ENCODE results near the gene GLYATL1. TPM values are rescaled to one million over a fixed set of nuclear protein-coding genes. Genes with fewer than 3 reads are reported as not detected.
"Not testable (repeated sequence)": the region's sequence is repeated elsewhere in the genome, so short reads cannot be mapped to it uniquely, and the experiment has no call there.

GLYATL1 gene
- total and polyA plus RNA-seq, 2 experiments from 2014 or later: 0.54 TPM; not detected in 1

DNA sequence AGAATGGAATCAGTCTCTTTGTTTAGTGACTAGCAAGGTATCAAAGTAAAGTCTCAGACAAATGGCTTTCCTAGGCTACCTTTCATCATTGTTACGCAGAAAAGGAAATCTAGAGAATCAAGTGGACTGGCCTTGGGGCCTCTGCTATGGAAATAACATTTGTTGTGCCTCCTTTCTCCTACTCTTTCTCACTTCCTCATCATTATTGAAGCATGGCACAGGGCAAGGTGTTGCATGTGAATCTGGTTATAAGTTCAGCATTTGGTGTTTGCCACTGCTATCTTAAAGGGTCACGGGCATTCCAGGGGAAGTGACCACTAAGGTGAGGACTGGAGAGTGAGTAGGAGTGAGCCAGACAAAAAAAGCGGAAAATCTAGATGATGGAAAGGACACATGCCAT lies 54.9 kb downstream of the GLYATL1 start:
- no peak overlapping the region for H3K4me2 ChIP-seq (ENCODE audit: unreplicated experiment)
- H3K4me1 ChIP-seq (ENCODE audit: insufficient read depth): no peaks in the 10 kb centered on the region
- no peak overlapping the region for H2AFZ ChIP-seq
- H3K9ac ChIP-seq: no peak overlapping the region
- no peaks in the 10 kb centered on the region for H3K9me3 ChIP-seq (ENCODE audit: low read depth)
- no peaks in the 10 kb centered on the region for H3K27me3 ChIP-seq (replicated peaks; ENCODE audit: insufficient read depth)
- H3K27ac ChIP-seq: no peak overlapping the region
- no peak for TF ChIP-seq EZH2phosphoT487 (IDR thresholded peaks at IDR 0.05; ENCODE audit: insufficient read depth, low read depth)
- TF ChIP-seq EZH2 (IDR thresholded peaks at IDR 0.05; ENCODE audit: insufficient read depth, poor library complexity, severe bottlenecking): no peak
- in situ Hi-C loops (cut with MboI): no loop called here
- DNase-seq: no peak
- 27 to 34% methylated on average over 3 of the region's 3 CpGs for WGBS, 2 experiments (ENCODE audit: low coverage in 1 of 2, low lambda C conversion rate in 2 of 2, missing lambda C conversion rate in 2 of 2)
- no peaks in the 10 kb centered on the region for H3K36me3 ChIP-seq (ENCODE audit: low read depth)
- no peaks in the 10 kb centered on the region for H3K9me2 ChIP-seq (ENCODE audit: insufficient read depth)
- H3K4me3 ChIP-seq: no peak overlapping the region
- no peaks in the 10 kb centered on the region for H3K79me2 ChIP-seq (ENCODE audit: insufficient read depth)
- H3F3A ChIP-seq (ENCODE audit: insufficient read depth): no peaks in the 10 kb centered on the region
- no peaks in the 10 kb centered on the region for H4K20me1 ChIP-seq (ENCODE audit: insufficient read depth)

DNA sequence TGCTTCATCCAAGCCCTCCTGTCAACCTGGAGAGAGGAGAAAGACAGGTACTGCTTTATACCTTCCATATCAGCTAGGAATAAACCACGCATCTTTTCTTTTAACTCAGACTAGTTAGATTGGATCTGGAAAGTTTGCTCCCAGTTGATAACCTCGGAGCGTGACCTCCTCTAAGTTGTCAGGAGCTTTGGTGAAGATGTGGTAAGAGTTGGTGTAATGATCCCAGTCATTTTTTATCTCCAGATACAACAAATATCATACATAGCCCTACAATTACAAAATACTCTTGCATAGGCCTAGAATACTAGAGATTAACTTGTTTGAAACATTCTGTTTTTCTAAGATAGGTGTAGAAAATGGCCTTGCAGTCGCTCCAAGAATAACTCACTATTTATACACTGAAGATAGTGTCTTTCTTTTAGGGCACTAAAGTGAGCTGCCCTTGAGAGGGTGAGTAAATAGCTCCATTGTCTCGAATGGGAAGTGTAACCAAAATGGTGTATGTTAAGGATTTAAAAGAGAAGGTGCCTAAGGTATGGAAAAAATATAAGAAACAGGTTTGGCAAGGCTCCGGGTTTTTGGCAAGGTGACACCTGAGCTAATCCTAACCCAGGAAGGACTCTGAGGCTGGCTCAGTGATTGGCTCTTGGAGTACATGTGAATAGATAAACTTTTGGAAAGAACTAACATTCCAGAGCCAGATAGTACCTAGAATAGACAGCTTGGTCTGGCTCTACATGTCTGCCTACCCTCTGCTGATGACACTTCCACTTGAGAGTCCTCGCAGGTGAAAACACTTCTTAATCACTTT lies 59.4 kb downstream of the GLYATL1 start:
- DNase-seq: no peak
- H3K79me2 ChIP-seq (ENCODE audit: insufficient read depth): no peaks in the 10 kb centered on the region
- H3K9me2 ChIP-seq (ENCODE audit: insufficient read depth): no peaks in the 10 kb centered on the region
- in situ Hi-C loops (cut with MboI): no loop called here
- no peaks in the 10 kb centered on the region for H4K20me1 ChIP-seq (ENCODE audit: insufficient read depth)
- no peak overlapping the region for H3K4me3 ChIP-seq
- WGBS, 2 experiments (ENCODE audit: low coverage in 1 of 2, low lambda C conversion rate in 2 of 2, missing lambda C conversion rate in 2 of 2): 15 to 17% methylated on average over 7 of the region's 7 CpGs
- H3K4me2 ChIP-seq (ENCODE audit: unreplicated experiment): no peak overlapping the region
- H3K36me3 ChIP-seq (ENCODE audit: low read depth): no peaks in the 10 kb centered on the region
- no peaks in the 10 kb centered on the region; the same call in 1 of the 2 replicates for H3K27me3 ChIP-seq (replicated peaks; ENCODE audit: insufficient read depth)
- H3K9ac ChIP-seq: no peak overlapping the region
- H3K4me1 ChIP-seq (ENCODE audit: insufficient read depth): no peaks in the 10 kb centered on the region
- no peaks in the 10 kb centered on the region for H3F3A ChIP-seq (ENCODE audit: insufficient read depth)
- H2AFZ ChIP-seq: no peak overlapping the region
- no peak overlapping the region for H3K27ac ChIP-seq
- no peaks in the 10 kb centered on the region for H3K9me3 ChIP-seq (ENCODE audit: low read depth)
- TF ChIP-seq EZH2 (IDR thresholded peaks at IDR 0.05; ENCODE audit: insufficient read depth, poor library complexity, severe bottlenecking) (no peak), EZH2phosphoT487 (IDR thresholded peaks at IDR 0.05; ENCODE audit: insufficient read depth, low read depth) (no peak)

DNA sequence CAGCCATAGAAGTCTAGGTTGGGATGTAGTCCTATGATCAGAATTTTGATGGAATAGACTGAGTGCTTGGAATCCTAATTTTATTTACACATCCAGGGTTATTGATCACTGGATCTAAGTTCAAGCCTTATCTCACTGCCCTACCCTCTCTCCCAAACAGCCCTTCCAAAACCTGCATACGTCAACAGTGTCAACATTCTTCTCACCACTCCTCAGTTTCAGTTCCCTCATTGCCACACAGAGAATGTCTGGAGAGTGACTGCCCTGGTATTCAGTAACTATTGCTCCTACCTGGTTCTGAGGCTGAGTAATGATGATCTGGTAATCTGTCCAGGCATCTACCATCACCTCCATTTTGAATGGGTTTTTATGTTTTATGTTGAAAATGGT lies 60.0 kb downstream of the GLYATL1 start:
- 25 to 47% methylated on average over 1 of the region's 1 CpG for WGBS, 2 experiments (ENCODE audit: low coverage in 1 of 2, low lambda C conversion rate in 2 of 2, missing lambda C conversion rate in 2 of 2)
- in situ Hi-C loops (cut with MboI): no loop called here
- no peaks in the 10 kb centered on the region for H3K9me2 ChIP-seq (ENCODE audit: insufficient read depth)

DNA sequence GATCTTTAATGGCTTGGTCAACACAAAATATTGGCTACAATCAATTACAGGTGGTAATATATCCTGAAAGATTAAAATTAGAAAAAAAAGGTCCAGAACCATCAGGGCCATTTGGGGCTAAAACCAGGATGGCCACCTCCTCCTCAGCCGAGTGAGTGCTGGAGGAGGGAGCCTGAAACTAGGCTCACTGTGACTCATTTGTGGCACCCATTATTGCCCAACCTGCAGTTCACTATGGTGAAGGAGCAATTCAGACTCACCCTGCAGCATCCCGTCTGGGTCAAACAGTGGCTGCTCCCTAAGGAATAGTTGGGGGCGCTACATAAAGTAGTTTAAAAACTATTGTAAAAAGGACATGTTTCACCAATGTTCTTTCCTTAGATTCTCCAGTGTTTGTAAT lies 60.7 kb downstream of the GLYATL1 start:
- DNase-seq: peak; percentile 9
- H2AFZ ChIP-seq: no peak overlapping the region
- no peaks in the 10 kb centered on the region for H3K9me2 ChIP-seq (ENCODE audit: insufficient read depth)
- no peaks in the 10 kb centered on the region for H3K36me3 ChIP-seq (ENCODE audit: low read depth)
- no peaks in the 10 kb centered on the region for H3F3A ChIP-seq (ENCODE audit: insufficient read depth)
- WGBS, 2 experiments (ENCODE audit: low coverage in 1 of 2, low lambda C conversion rate in 2 of 2, missing lambda C conversion rate in 2 of 2): 19 to 26% methylated on average over 3 of the region's 3 CpGs
- no peaks in the 10 kb centered on the region for H4K20me1 ChIP-seq (ENCODE audit: insufficient read depth)
- H3K4me1 ChIP-seq (ENCODE audit: insufficient read depth): no peaks in the 10 kb centered on the region
- TF ChIP-seq EZH2phosphoT487 (IDR thresholded peaks at IDR 0.05; ENCODE audit: insufficient read depth, low read depth) (no peak), EZH2 (IDR thresholded peaks at IDR 0.05; ENCODE audit: insufficient read depth, poor library complexity, severe bottlenecking) (no peak)
- in situ Hi-C loops (cut with MboI): no loop called here
- no peaks in the 10 kb centered on the region for H3K9me3 ChIP-seq (ENCODE audit: low read depth)
- H3K4me2 ChIP-seq (ENCODE audit: unreplicated experiment): no peak overlapping the region
- no peaks in the 10 kb centered on the region for H3K79me2 ChIP-seq (ENCODE audit: insufficient read depth)
- no peak overlapping the region for H3K27ac ChIP-seq
- no peaks in the 10 kb centered on the region; the same call in none of the 2 replicates for H3K27me3 ChIP-seq (replicated peaks; ENCODE audit: insufficient read depth)
- H3K4me3 ChIP-seq: no peak overlapping the region
- no peak overlapping the region for H3K9ac ChIP-seq

More for the DNA sequence above, 60.0 kb downstream of the GLYATL1 start:
- no peak overlapping the region for H3K4me2 ChIP-seq (ENCODE audit: unreplicated experiment)
- no peak overlapping the region for H3K9ac ChIP-seq
- no peaks in the 10 kb centered on the region for H3K36me3 ChIP-seq (ENCODE audit: low read depth)
- no peaks in the 10 kb centered on the region for H3F3A ChIP-seq (ENCODE audit: insufficient read depth)
- H3K4me1 ChIP-seq (ENCODE audit: insufficient read depth): no peaks in the 10 kb centered on the region
- no peak overlapping the region for H3K27ac ChIP-seq
- H3K27me3 ChIP-seq (replicated peaks; ENCODE audit: insufficient read depth): no peaks in the 10 kb centered on the region; the same call in none of the 2 replicates
- TF ChIP-seq EZH2 (IDR thresholded peaks at IDR 0.05; ENCODE audit: insufficient read depth, poor library complexity, severe bottlenecking): no peak
- no peak for TF ChIP-seq EZH2phosphoT487 (IDR thresholded peaks at IDR 0.05; ENCODE audit: insufficient read depth, low read depth)
- DNase-seq: no peak
- no peak overlapping the region for H2AFZ ChIP-seq
- H3K79me2 ChIP-seq (ENCODE audit: insufficient read depth): no peaks in the 10 kb centered on the region
- H4K20me1 ChIP-seq (ENCODE audit: insufficient read depth): no peaks in the 10 kb centered on the region
- no peak overlapping the region for H3K4me3 ChIP-seq
- H3K9me3 ChIP-seq (ENCODE audit: low read depth): no peaks in the 10 kb centered on the region

DNA sequence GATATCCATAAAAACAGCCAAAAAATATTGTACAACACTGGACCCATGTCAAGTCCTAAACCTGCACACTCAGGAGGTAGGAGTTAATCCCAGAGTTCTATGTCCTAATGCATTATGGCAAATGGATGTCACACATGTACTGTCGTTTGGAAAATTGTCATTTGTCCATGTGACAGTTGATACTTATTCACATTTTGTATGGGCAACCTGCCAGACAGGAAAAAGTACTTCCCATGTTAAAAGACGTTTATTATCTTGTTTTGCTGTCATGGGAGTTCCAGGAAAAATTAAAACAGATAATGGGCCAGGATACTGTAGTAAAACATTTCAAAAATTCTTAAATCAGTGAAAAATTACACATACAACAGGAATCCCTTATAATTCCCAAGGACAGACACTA lies 62.7 kb downstream of the GLYATL1 start:
- WGBS, 2 experiments (ENCODE audit: low coverage in 1 of 2, low lambda C conversion rate in 2 of 2, missing lambda C conversion rate in 2 of 2): 0 to 2% methylated on average over 2 of the region's 2 CpGs
- H3K79me2 ChIP-seq (ENCODE audit: insufficient read depth); H4K20me1 ChIP-seq (ENCODE audit: insufficient read depth); H2AFZ ChIP-seq; H3K36me3 ChIP-seq (ENCODE audit: low read depth); H3K27me3 ChIP-seq (replicated peaks; ENCODE audit: insufficient read depth); H3K4me1 ChIP-seq (ENCODE audit: insufficient read depth); H3K9me2 ChIP-seq (ENCODE audit: insufficient read depth); H3K4me2 ChIP-seq (ENCODE audit: unreplicated experiment); in situ Hi-C loops (cut with MboI); H3K9ac ChIP-seq; H3K9me3 ChIP-seq (ENCODE audit: low read depth); DNase-seq; H3K27ac ChIP-seq; H3K4me3 ChIP-seq; H3F3A ChIP-seq (ENCODE audit: insufficient read depth): not testable (repeated sequence)

Other genes with a start within 250 kb of the GLYATL1 start
- gene GLYAT, start 207.5 kb upstream of the GLYATL1 start, total RNA-seq (2014; rRNA removed; shearing (Covaris generic)): not detected in 2 replicates
- gene GLYAT, start 207.5 kb upstream of the GLYATL1 start, polyA plus RNA-seq (2016; fragmentation: Nextera tagmentation; extraction: Ambion mirVana): not detected in 2 replicates
- 0.65 TPM in 1 of 2 replicates, not detected in the other for gene GLYATL2, start 94.8 kb upstream of the GLYATL1 start, total RNA-seq (2014; rRNA removed; shearing (Covaris generic))
- gene GLYATL2, start 94.8 kb upstream of the GLYATL1 start, polyA plus RNA-seq (2016; fragmentation: Nextera tagmentation; extraction: Ambion mirVana): 0.29 and 0.80 TPM in 2 replicates
- not detected in 2 replicates for gene GLYATL1B, start 146.8 kb downstream of the GLYATL1 start, total RNA-seq (2014; rRNA removed; shearing (Covaris generic))
- gene GLYATL1B, start 146.8 kb downstream of the GLYATL1 start, polyA plus RNA-seq (2016; fragmentation: Nextera tagmentation; extraction: Ambion mirVana): not detected in 2 replicates
- gene FAM111B, start 167.7 kb downstream of the GLYATL1 start, total RNA-seq (2014; rRNA removed; shearing (Covaris generic)): 2.1 and 4.5 TPM in 2 replicates
- gene FAM111B, start 167.7 kb downstream of the GLYATL1 start, polyA plus RNA-seq (2016; fragmentation: Nextera tagmentation; extraction: Ambion mirVana): 6.8 and 7.3 TPM in 2 replicates
- 32.3 and 55.3 TPM in 2 replicates for gene FAM111A, start 203.4 kb downstream of the GLYATL1 start, total RNA-seq (2014; rRNA removed; shearing (Covaris generic))
- gene FAM111A, start 203.4 kb downstream of the GLYATL1 start, polyA plus RNA-seq (2016; fragmentation: Nextera tagmentation; extraction: Ambion mirVana): 27.7 and 31.6 TPM in 2 replicates
- gene DTX4, start 232.6 kb downstream of the GLYATL1 start, total RNA-seq (2014; rRNA removed; shearing (Covaris generic)): 0.22 and 0.38 TPM in 2 replicates
- 0.10 and 0.16 TPM in 2 replicates for gene DTX4, start 232.6 kb downstream of the GLYATL1 start, polyA plus RNA-seq (2016; fragmentation: Nextera tagmentation; extraction: Ambion mirVana)